Thyroid gland (tissue), 4 donors: ENCODE measurements around the gene TOMM40. TPM values are rescaled to one million over a fixed set of nuclear protein-coding genes. Genes with fewer than 3 reads are reported as not detected.

ENCODE experiments used
- DNase-seq, 2 donors: peaks; one replicate each; pipeline ENCODE4 v3.0.0-alpha.2; 2019
- H3K27ac ChIP-seq, 3 donors: fragments of 200-600 bp; sonication (generic); 1 replicate in 2 of 3; 2 replicates in 1 of 3; pipeline ENCODE4 v1.5.1; 2016 to 2019; ENCODE audit warnings: mild to moderate bottlenecking in 1 of 3, moderate library complexity in 1 of 3
- H3K27me3 ChIP-seq: fragments of 200-600 bp; sonication (generic); one replicate; pipeline ENCODE4 v1.5.1; 2019
- H3K36me3 ChIP-seq, 2 donors: fragments of 200-600 bp; sonication (generic); one replicate each; pipeline ENCODE4 v1.5.1; 2016 to 2019
- H3K4me1 ChIP-seq, 2 donors: fragments of 200-600 bp; sonication (generic); one replicate each; pipeline ENCODE4 v1.5.1; 2017 to 2019
- H3K4me3 ChIP-seq, 3 donors: fragments of 200-600 bp; sonication (generic); replicated peaks in 1 of 3; 1 replicate in 2 of 3; 2 replicates in 1 of 3; pipeline ENCODE4 v1.5.1; 2016; ENCODE audit warnings: mild to moderate bottlenecking in 1 of 3
- H3K9me3 ChIP-seq: fragments of 200-600 bp; sonication (generic); one replicate; pipeline ENCODE4 v1.5.1; 2017
- CTCF ChIP-seq, 6 experiments: fragments of 200-600 bp in 3 of 6; fragments of 450-650 bp in 3 of 6; sonication (generic) in 3 of 6; IDR thresholded peaks; one replicate each; pipeline ENCODE4 v1.5.1; 2016 to 2019; ENCODE audit warnings: antibody characterized with exemption in 6 of 6, mild to moderate bottlenecking in 2 of 6, inconsistent platforms in 1 of 6, moderate library complexity in 1 of 6
- POLR2A ChIP-seq, 2 donors: fragments of 450-650 bp; IDR thresholded peaks; one replicate each; pipeline ENCODE4 v1.6.1; 2017; ENCODE audit warnings: antibody characterized with exemption in 2 of 2, mild to moderate bottlenecking in 2 of 2, moderate library complexity in 1 of 2
- WGBS, 2 donors: methylation state at CpG; one replicate each; pipeline ENCODE4 v1.1.5; 2017; 5-methylcytosine and 5-hydroxymethylcytosine counted together
- intact Hi-C: fragments of 100-400 bp; cut with DNase I; formaldehyde crosslinking; loops from one replicate; pipeline ENCODE4 v1.15.1; 2023
- total RNA-seq, 4 donors: library from RNA; depleted of rRNA; stranded (reverse); fragments of >200 nt; gene quantifications; one replicate each; pipeline ENCODE4 v1.2.3, GENCODE V29; 2016

The TOMM40 gene
- total RNA-seq, 4 donors from 2014 or later: 40.2 to 82.8 (median 58.3) TPM

DNA sequence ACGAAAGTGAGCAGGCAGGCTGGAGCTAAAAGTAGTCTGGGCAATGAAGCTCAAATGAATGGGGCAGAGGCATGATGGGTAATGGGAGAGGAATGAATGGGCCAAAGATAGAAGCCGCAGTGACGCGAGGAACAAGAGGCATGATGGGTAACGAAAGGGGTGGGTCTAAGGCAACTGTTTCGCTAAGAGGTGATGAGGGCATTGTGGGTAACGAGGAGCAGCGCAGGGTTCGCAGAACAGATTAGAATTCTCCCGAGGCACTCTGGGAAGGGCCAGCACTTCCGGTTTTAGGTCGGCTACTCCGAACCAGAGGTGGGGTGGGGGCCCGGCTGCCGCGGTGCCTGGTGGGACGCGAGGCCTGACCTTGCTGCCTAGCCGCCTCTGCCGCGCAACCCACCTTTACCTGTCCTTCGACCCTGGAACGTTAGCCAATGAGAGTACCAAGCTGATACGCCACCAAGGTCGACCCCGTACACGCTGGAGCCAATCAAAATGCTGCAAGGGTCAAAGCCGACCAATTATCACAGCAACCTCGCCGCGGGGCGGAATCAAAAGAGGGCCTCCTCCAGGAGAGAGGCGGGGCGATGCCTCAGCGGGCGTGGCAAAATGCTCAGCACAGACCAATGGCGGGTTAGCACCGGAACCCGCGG lies 563 bp upstream of the TOMM40 start:
- H3K36me3 ChIP-seq: peaks cover 29 to 39% of the 10 kb centered on the region in 2 donors
- no peaks in the 10 kb centered on the region for H3K27me3 ChIP-seq
- DNase-seq: peak; percentile 100
- peak overlapping the region; percentile 59 to 91 (median 85) for H3K27ac ChIP-seq
- 0% methylated on average over 22 to 38 of the region's 40 CpGs for WGBS, 2 donors
- H3K4me3 ChIP-seq: peak overlapping the region in 1 of 3 donors; percentile 20
- peaks cover 13 to 18% of the 10 kb centered on the region in 2 donors for H3K4me1 ChIP-seq
- no peaks in the 10 kb centered on the region for H3K9me3 ChIP-seq
- intact Hi-C loops: no loop called here
- TF ChIP-seq CTCF (IDR thresholded peaks at IDR 0.05): no peak
- TF ChIP-seq POLR2A (IDR thresholded peaks at IDR 0.05): peak in 1 of 2 donors; percentile 44

DNA sequence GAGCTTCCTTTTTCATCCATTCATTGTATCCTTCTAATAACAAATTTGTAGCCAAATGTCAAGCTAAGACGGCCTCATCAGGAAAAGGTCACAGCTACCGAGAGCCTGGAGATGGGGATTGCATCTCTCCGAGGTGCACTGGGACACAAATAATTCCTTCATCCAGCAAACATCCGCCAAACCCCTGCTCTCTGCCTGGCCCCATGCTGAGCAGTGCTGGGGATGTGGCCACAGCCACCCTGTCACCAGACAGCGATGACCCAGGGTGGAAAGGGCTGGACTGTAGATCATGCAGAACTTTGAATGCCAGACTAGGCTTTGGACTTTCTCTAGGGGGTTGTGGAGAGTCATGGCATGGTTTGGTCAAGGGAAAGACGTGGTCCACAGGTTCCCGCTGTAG lies 1.9 kb downstream of the TOMM40 start:
- no peak overlapping the region for H3K27ac ChIP-seq
- TF ChIP-seq POLR2A (IDR thresholded peaks at IDR 0.05) (no peak), CTCF (IDR thresholded peaks at IDR 0.05) (no peak)
- intact Hi-C loops: no loop called here
- peaks cover 34 to 35% of the 10 kb centered on the region in 2 donors for H3K36me3 ChIP-seq
- no peak overlapping the region for H3K4me3 ChIP-seq
- H3K9me3 ChIP-seq: no peaks in the 10 kb centered on the region
- 91 to 93% methylated on average over 6 to 7 of the region's 7 CpGs for WGBS, 2 donors
- H3K27me3 ChIP-seq: no peaks in the 10 kb centered on the region
- no peak for DNase-seq
- H3K4me1 ChIP-seq: peaks cover 13 to 18% of the 10 kb centered on the region in 2 donors

DNA sequence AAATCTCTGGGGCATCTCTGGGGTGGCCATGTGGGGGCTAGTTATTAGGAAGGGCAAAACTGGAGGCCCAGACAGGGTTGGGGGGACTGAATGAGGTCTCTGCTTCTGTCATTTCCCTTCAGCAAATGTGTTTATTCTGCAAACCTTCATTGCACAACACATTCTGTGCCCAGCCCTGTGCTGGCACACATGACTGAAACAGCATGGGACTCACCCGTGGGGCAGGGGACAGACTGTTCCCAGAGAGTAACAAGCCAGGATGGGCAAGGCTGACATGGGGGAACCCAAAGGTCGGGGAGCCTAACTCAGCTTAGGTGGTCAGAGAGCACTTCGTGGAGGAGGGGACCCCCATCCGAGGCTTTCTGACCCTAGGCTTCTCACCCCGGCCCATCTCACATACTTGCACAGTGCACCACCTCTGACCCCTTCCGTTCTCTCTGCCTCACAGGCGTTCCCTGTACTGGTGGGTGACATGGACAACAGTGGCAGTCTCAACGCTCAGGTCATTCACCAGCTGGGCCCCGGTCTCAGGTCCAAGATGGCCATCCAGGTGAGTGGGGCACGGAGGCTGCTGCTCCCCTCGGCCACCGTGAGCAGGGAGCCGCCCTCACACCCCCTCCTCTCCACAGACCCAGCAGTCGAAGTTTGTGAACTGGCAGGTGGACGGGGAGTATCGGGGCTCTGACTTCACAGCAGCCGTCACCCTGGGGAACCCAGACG lies 2.4 kb downstream of the TOMM40 start:
- H3K27me3 ChIP-seq: no peaks in the 10 kb centered on the region
- H3K9me3 ChIP-seq: no peaks in the 10 kb centered on the region
- no peak for DNase-seq
- intact Hi-C loops: no loop called here
- WGBS, 2 donors: 91 to 93% methylated on average over 12 to 18 of the region's 18 CpGs
- H3K4me3 ChIP-seq: no peak overlapping the region
- H3K27ac ChIP-seq: no peak overlapping the region
- TF ChIP-seq CTCF (IDR thresholded peaks at IDR 0.05) (no peak), POLR2A (IDR thresholded peaks at IDR 0.05) (no peak)
- H3K4me1 ChIP-seq: peaks cover 13 to 18% of the 10 kb centered on the region in 2 donors
- H3K36me3 ChIP-seq: peaks cover 31 to 34% of the 10 kb centered on the region in 2 donors

GRCh38 chr19:44894052-44894400 lies 3.0 kb downstream of the TOMM40 start:
- peaks cover 31 to 34% of the 10 kb centered on the region in 2 donors for H3K36me3 ChIP-seq
- intact Hi-C loops: no loop called here

More at GRCh38 chr19:44894052-44894400, 3.0 kb downstream of the TOMM40 start:
- 96 to 100% methylated on average over 6 of the region's 6 CpGs for WGBS, 2 donors
- H3K4me1 ChIP-seq: peaks cover 13 to 18% of the 10 kb centered on the region in 2 donors
- no peaks in the 10 kb centered on the region for H3K27me3 ChIP-seq
- no peaks in the 10 kb centered on the region for H3K9me3 ChIP-seq
- no peak overlapping the region for H3K27ac ChIP-seq
- H3K4me3 ChIP-seq: no peak overlapping the region
- no peak for DNase-seq
- TF ChIP-seq CTCF (IDR thresholded peaks at IDR 0.05) (no peak), POLR2A (IDR thresholded peaks at IDR 0.05) (no peak)
